Choroid plexus epithelial cell (primary cell): ENCODE data around the gene ENPP7.

Source experiments
- DNase-seq: peaks from one replicate; pipeline ENCODE4 v3.0.0-alpha.2; 2010; ENCODE audit warnings: low read depth
- H3K4me3 ChIP-seq: 2 replicates; pipeline ENCODE4 v1.5.1; 2011; ENCODE audit warnings: low read depth, mild to moderate bottlenecking, control low read depth, low read length, moderate library complexity
- TF ChIP-seq, protein P1 (sequence below): conservative IDR thresholded peaks from 2 replicates; pipeline ENCODE4 v1.5.1; 2011; ENCODE audit warnings: low read depth, mild to moderate bottlenecking, control low read depth, inconsistent platforms, low read length, moderate library complexity

The ENPP7 gene

DNA sequence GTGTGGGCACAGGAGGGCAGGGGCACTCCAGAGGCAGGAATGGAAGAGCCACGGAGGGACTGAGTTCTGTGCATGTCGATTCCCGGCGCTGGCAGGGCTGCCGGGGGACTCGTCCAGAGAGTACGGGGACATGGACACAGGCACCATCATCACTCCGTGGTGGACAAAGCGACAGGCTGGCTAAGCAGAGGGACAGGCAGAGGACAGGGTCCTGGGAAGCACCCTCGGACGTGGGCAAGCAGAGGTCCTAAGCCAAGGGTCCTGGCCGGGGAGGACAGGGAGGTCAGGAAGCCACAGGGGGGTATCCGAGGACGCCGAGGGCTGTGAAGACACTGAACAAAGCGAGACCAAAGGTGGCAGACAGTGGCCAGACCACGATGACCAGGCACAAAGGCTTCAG is 44.3 kb upstream of the ENPP7 start:
- TF ChIP-seq, protein P1, sequence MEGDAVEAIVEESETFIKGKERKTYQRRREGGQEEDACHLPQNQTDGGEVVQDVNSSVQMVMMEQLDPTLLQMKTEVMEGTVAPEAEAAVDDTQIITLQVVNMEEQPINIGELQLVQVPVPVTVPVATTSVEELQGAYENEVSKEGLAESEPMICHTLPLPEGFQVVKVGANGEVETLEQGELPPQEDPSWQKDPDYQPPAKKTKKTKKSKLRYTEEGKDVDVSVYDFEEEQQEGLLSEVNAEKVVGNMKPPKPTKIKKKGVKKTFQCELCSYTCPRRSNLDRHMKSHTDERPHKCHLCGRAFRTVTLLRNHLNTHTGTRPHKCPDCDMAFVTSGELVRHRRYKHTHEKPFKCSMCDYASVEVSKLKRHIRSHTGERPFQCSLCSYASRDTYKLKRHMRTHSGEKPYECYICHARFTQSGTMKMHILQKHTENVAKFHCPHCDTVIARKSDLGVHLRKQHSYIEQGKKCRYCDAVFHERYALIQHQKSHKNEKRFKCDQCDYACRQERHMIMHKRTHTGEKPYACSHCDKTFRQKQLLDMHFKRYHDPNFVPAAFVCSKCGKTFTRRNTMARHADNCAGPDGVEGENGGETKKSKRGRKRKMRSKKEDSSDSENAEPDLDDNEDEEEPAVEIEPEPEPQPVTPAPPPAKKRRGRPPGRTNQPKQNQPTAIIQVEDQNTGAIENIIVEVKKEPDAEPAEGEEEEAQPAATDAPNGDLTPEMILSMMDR: no peak
- no peak overlapping the region for H3K4me3 ChIP-seq

DNA sequence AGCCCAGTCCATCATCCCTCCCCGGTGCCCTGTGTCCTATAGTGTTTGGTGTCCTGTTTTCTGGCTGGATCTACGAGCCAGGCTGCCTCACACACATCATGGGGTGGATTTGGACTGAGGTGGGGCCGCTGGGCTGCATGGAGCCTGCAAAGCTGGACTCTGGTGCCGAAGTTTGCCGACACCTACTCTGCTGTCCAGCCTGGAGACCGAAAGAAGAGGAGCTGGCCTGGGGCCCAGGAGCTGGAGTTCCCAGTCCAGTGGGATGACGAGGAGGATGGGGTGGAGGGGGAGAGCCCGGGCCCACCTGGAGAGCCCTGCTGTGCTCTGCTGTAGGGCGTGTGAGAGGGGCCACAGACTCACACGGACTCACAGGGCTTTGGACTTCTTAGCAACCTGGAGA is 40.3 kb upstream of the ENPP7 start:
- TF ChIP-seq, protein P1: no peak
- no peak for DNase-seq
- no peak overlapping the region for H3K4me3 ChIP-seq

More for the DNA sequence above, 44.3 kb upstream of the ENPP7 start:
- no peak for DNase-seq

DNA sequence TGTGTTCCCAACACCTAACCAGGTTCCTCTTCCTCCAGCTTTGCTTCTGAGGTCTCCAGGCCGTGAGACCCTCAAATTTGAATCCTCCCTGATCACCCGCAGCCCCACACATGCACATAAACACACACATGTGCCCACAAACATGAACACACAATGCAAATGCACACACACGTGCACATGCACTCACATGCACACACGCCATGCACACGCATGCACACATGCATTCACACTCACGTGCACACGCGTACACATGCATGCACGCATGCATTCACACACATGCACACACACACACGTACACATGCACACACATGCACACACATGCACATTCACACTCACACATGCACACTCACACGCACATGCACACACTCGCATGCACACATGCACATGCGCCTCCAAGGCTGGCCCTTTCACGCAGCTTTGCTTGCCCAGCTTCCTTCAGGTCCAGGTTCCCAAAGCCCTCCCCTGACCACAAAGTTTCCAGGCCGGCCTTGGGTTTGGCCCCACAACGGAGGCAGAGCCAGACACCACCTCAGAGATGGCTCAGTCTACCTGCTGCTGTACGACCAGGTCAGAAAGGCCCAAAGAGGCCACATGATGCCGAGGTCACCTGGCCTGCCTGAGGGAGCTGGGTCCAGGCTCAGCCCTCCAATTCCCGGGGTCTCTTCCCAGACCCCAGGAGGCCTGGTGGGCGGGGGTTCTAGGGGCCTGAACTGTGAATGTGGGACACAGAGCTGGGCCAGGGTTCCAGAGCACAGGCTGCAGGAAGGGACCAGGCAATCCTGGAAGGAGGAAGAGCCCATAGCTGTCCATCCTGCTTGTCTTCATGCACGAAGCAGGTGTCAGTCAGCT is 39.5 kb upstream of the ENPP7 start:
- H3K4me3 ChIP-seq: no peak overlapping the region
- DNase-seq: no peak
- TF ChIP-seq, protein P1: no peak

DNA sequence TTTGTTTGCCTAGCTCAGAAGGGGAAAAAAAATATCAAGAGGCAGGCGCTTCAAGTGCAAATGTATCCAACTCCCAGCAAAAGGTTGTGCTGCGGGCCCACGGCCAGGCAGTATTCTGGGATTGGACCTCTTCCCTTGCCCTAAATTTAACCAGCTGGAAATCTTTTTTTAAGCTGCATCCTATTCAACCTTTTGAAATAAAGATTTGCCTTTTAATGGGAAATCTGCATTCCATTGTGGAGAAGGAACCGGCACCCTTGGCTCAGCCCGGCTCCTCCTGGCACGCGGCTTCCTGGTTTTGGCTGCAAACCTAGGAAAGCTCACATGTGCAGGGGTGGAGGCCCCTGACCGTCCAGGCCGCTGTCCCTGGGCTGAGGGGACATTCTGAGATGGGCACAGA is 38.8 kb upstream of the ENPP7 start:
- no peak overlapping the region for H3K4me3 ChIP-seq
- no peak for DNase-seq
- TF ChIP-seq, protein P1: no peak

DNA sequence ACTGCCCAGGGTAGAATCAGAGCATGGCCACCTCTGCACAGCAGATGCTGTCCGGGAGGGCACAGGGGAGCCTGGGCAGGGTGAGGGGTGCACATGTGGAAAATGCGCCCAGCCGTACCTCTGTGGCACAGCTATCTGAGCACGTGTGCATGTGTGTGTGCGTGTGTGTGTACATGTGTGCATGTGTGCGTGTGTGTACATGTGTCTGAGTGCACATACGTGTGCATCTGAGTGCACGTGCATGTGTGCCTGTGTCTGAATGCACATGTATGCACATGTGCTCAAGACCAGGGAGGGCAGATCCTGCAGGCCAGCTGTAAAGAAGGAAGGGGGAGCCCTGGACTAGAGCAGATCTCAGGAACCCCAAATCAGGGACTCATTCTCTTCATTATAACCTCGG is 37.3 kb upstream of the ENPP7 start:
- no peak overlapping the region for H3K4me3 ChIP-seq
- TF ChIP-seq, protein P1: no peak
- DNase-seq: no peak

DNA sequence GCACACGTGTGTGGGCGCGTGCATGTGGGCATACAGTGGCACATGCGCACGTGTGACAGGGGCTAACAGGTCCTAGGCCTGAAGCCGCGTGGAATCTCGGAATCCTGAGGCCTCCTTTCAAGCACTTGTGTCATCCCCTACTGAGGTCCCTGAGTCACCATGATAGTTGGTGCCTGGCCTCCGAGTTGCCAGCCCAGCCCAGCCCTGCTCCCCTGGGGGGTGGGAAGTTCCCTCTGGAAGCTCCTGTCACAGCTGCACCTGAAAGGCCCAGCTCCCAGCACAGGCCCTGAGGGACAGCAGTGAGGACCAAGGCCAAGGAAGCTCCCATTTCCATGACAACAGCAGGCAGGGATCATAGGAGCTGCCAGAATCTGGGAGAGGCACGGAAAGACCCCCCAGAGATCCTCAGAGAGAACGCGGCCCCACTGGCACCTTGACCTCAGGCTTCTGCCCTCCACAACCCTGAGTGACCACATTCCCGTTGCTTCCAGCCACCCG is 35.4 kb upstream of the ENPP7 start:
- no peak overlapping the region for H3K4me3 ChIP-seq
- TF ChIP-seq, protein P1: no peak
- DNase-seq: peak; percentile 2
